ENCODE measurements around the gene ENPP7.

The ENPP7 gene

GRCh38 chr17:79704691-79705090 lies 26.1 kb upstream of the ENPP7 start:
- no peak for DNase-seq

- DNase-seq: no peak
Measured at GRCh38 chr17:79705674-79706073, 25.1 kb upstream of the ENPP7 start.

- DNase-seq: no peak
Measured at GRCh38 chr17:79706931-79707850, 23.6 kb upstream of the ENPP7 start.

GRCh38 chr17:79707931-79708891 lies 22.5 kb upstream of the ENPP7 start:
- DNase-seq: peak; percentile 10

- no peak for DNase-seq
Measured at GRCh38 chr17:79711715-79712305, 18.9 kb upstream of the ENPP7 start.

- no peak for DNase-seq
Measured at GRCh38 chr17:79713391-79713790, 17.4 kb upstream of the ENPP7 start.

GRCh38 chr17:79714176-79715097 lies 16.3 kb upstream of the ENPP7 start:
- no peak for DNase-seq

GRCh38 chr17:79715098-79715942 lies 15.4 kb upstream of the ENPP7 start:
- no peak for DNase-seq

GRCh38 chr17:79715943-79716797 lies 14.6 kb upstream of the ENPP7 start:
- DNase-seq: no peak

- DNase-seq: no peak
Measured at GRCh38 chr17:79720705-79721292, 9.9 kb upstream of the ENPP7 start.

- DNase-seq: peak; percentile 1
Measured at GRCh38 chr17:79721993-79722671, 8.6 kb upstream of the ENPP7 start.

- no peak for DNase-seq
Measured at GRCh38 chr17:79722787-79723186, 8.0 kb upstream of the ENPP7 start.

- peak; percentile 79 for DNase-seq
Measured at GRCh38 chr17:79728169-79728907, 2.4 kb upstream of the ENPP7 start.

- DNase-seq: no peak
Measured at GRCh38 chr17:79728908-79729471, 1.8 kb upstream of the ENPP7 start.

- no peak for DNase-seq
Measured at GRCh38 chr17:79729761-79730160, 982 bp upstream of the ENPP7 start.

GRCh38 chr17:79730437-79730768 lies 340 bp upstream of the ENPP7 start:
- no peak for DNase-seq

- DNase-seq: no peak
Measured at GRCh38 chr17:79732254-79732653, 1.5 kb downstream of the ENPP7 start.

Data from NCI-H1105 treated with DMSO at 0.1 percent for 48 hours (cell line).